Neuronal stem cell (in vitro differentiated cells): Measurements from ENCODE around the gene TBKBP1.

ENCODE experiments used
- DNase-seq: peaks from one replicate; pipeline ENCODE4 v3.0.0-alpha.2; 2013; ENCODE audit warnings: low spot score
- H2AFZ ChIP-seq: one replicate; pipeline ENCODE4 v1.6.1; 2013; ENCODE audit warnings: mild to moderate bottlenecking, low read length, inconsistent platforms
- H2AK5ac ChIP-seq: 2 replicates; pipeline ENCODE4 v1.6.1; 2013; ENCODE audit warnings: low read depth, mild to moderate bottlenecking, inconsistent platforms, low read length, moderate library complexity, mixed read lengths
- H2BK120ac ChIP-seq: 2 replicates; pipeline ENCODE4 v1.6.1; 2013; ENCODE audit warnings: low read depth, mild to moderate bottlenecking, inconsistent platforms, low read length, moderate library complexity, mixed read lengths
- H2BK12ac ChIP-seq: one replicate; pipeline ENCODE4 v1.6.1; 2013; ENCODE audit warnings: low read length, inconsistent platforms
- H2BK15ac ChIP-seq: 2 replicates; pipeline ENCODE4 v1.6.1; 2013; ENCODE audit warnings: mild to moderate bottlenecking, low read length, inconsistent platforms, mixed read lengths
- H2BK5ac ChIP-seq: one replicate; pipeline ENCODE4 v1.6.1; 2013; ENCODE audit warnings: inconsistent platforms, mild to moderate bottlenecking, low read length, moderate library complexity
- H3K14ac ChIP-seq: one replicate; pipeline ENCODE4 v1.6.1; 2013; ENCODE audit warnings: low read length, inconsistent platforms
- H3K18ac ChIP-seq: 2 replicates; pipeline ENCODE4 v1.6.1; 2013; ENCODE audit warnings: low read length, inconsistent platforms
- H3K23ac ChIP-seq: 2 replicates; pipeline ENCODE4 v1.6.1; 2013; ENCODE audit warnings: low read depth, mild to moderate bottlenecking, mixed read lengths, low read length, inconsistent platforms; ENCODE audit not compliant: poor library complexity
- H3K27ac ChIP-seq: replicated peaks from 3 replicates; pipeline ENCODE4 v1.5.1; 2013; ENCODE audit warnings: low read length, inconsistent platforms
- H3K27me3 ChIP-seq, 3 experiments: 2 replicates each; pipeline ENCODE4 v1.6.1; 2013; ENCODE audit warnings: low read length in 3 of 3, mild to moderate bottlenecking in 2 of 3, inconsistent platforms in 1 of 3, low read depth in 1 of 3, mixed read lengths in 1 of 3, moderate library complexity in 1 of 3; ENCODE audit not compliant: control insufficient read depth in 3 of 3, insufficient read depth in 3 of 3
- H3K36me3 ChIP-seq, 2 donors: replicated peaks in 1 of 2; 2 replicates each; pipeline ENCODE4 v1.6.1; 2013; ENCODE audit warnings: low read length in 2 of 2; ENCODE audit not compliant: control insufficient read depth in 2 of 2, insufficient read depth in 2 of 2
- H3K4ac ChIP-seq: 2 replicates; pipeline ENCODE4 v1.6.1; 2013; ENCODE audit warnings: inconsistent platforms, mild to moderate bottlenecking, low read length, moderate library complexity
- H3K4me1 ChIP-seq, 2 donors: 1 replicate in 1 of 2; 2 replicates in 1 of 2; pipeline ENCODE4 v1.6.1; 2013; ENCODE audit warnings: low read length in 2 of 2, low read depth in 1 of 2; ENCODE audit not compliant: control insufficient read depth in 2 of 2, insufficient read depth in 1 of 2
- H3K4me2 ChIP-seq: one replicate; pipeline ENCODE4 v1.6.1; 2013; ENCODE audit warnings: mild to moderate bottlenecking, low read length, inconsistent platforms; ENCODE audit not compliant: insufficient read depth, poor library complexity, severe bottlenecking
- H3K4me3 ChIP-seq, 2 donors: 2 replicates each; pipeline ENCODE4 v1.5.1; 2013; ENCODE audit warnings: low read length in 2 of 2, mild to moderate bottlenecking in 2 of 2, inconsistent platforms in 1 of 2, moderate library complexity in 1 of 2
- H3K79me1 ChIP-seq: one replicate; pipeline ENCODE4 v1.6.1; 2013; ENCODE audit warnings: low read depth, mild to moderate bottlenecking, inconsistent platforms, low read length, moderate library complexity
- H3K9ac ChIP-seq: one replicate; pipeline ENCODE4 v1.6.1; 2013; ENCODE audit warnings: mild to moderate bottlenecking, low read depth, low read length, inconsistent platforms; ENCODE audit not compliant: poor library complexity
- H3K9me3 ChIP-seq, 2 donors: replicated peaks in 1 of 2; 2 replicates each; pipeline versions ENCODE3 to v1.6.1; 2013; ENCODE audit warnings: low read length in 2 of 2, mild to moderate bottlenecking in 2 of 2, inconsistent platforms in 1 of 2, low read depth in 1 of 2, mixed read lengths in 1 of 2, moderate library complexity in 1 of 2; ENCODE audit not compliant: control insufficient read depth in 2 of 2, insufficient read depth in 1 of 2
- H4K8ac ChIP-seq: one replicate; pipeline ENCODE4 v1.6.1; 2013; ENCODE audit warnings: low read depth, mild to moderate bottlenecking, inconsistent platforms, low read length, moderate library complexity
- H4K91ac ChIP-seq: one replicate; pipeline ENCODE4 v1.6.1; 2013; ENCODE audit warnings: low read length, low read depth, mild to moderate bottlenecking, inconsistent platforms; ENCODE audit not compliant: poor library complexity
- WGBS, 2 donors: extraction: QIAGEN DNeasy Blood & Tissue Kit; methylation state at CpG; one replicate each; pipeline ENCODE4 v1.1.7; 2013; ENCODE audit warnings: missing lambda C conversion rate in 2 of 2, mixed read lengths in 1 of 2; ENCODE audit not compliant: insufficient read length in 2 of 2, insufficient replicate concordance in 1 of 2; ENCODE audit errors: extremely low coverage in 2 of 2; 5-methylcytosine and 5-hydroxymethylcytosine counted together

The TBKBP1 gene

DNA sequence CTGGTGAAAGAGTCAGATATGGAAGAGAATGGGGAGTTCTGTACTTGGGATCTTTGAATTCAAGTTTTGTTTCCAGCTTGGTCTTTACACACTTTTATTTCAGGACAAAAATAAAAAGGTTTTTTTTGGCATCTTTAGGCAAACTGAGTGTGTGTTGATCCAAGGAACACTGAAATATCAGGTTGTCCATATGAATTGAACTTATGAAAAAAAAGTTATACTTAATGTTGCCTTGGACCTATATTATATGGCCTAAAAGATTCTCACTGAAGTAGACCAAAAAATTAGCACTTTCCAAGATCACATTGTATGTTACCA is 29.4 kb upstream of the TBKBP1 start:
- H3K9ac ChIP-seq, result no peak overlapping the region
- H3K4ac ChIP-seq, result no peak overlapping the region
- H3K27ac ChIP-seq, result no peak overlapping the region
- H3K4me1 ChIP-seq, result peaks cover 0 to 2% of the 10 kb centered on the region in 2 donors
- peaks cover 3% of the 10 kb centered on the region for H3K79me1 ChIP-seq
- no peaks in the 10 kb centered on the region for H3K9me3 ChIP-seq
- DNase-seq, result no peak
- H3K23ac ChIP-seq, result no peak overlapping the region
- H2BK15ac ChIP-seq, result no peak overlapping the region
- no peak overlapping the region for H3K4me2 ChIP-seq
- no peak overlapping the region for H2BK5ac ChIP-seq
- no peak overlapping the region for H2AK5ac ChIP-seq
- H2BK120ac ChIP-seq, result no peak overlapping the region
- no peak overlapping the region for H3K4me3 ChIP-seq
- peaks cover 33 to 98% of the 10 kb centered on the region in 2 donors for H3K36me3 ChIP-seq
- H2AFZ ChIP-seq, result no peak overlapping the region
- no peak overlapping the region for H3K18ac ChIP-seq
- no peak overlapping the region for H4K91ac ChIP-seq
- no peaks in the 10 kb centered on the region for H3K27me3 ChIP-seq
- no peak overlapping the region for H2BK12ac ChIP-seq
- H4K8ac ChIP-seq, result no peak overlapping the region
- no peak overlapping the region for H3K14ac ChIP-seq

DNA sequence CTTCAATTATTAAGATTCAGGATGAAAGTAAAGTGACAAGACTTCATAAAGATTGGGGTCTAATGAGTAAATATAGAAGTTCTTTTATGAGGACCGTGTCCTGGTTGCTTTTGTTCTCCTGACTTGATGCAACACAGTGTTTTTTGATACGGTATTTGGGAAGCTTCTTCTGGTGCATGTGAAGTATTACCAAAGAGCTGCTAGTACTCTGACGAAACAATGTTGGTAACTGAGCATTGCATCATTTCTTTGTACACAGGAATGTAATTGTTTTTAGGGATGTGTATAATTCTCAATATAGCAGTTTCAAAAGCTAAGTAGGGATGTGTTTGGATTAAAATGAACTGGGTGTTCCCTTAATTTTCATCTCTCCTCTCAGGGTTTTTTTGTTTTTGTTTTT is 28.3 kb upstream of the TBKBP1 start:
- H3K18ac ChIP-seq, result no peak overlapping the region
- H4K91ac ChIP-seq, result no peak overlapping the region
- no peak overlapping the region for H2BK120ac ChIP-seq
- H3K14ac ChIP-seq, result no peak overlapping the region
- no peaks in the 10 kb centered on the region for H3K9me3 ChIP-seq
- no peak for DNase-seq
- H3K79me1 ChIP-seq, result peaks cover 3% of the 10 kb centered on the region
- no peak overlapping the region for H4K8ac ChIP-seq
- no peak overlapping the region for H2AFZ ChIP-seq
- no CpG with 5 or more reads among the region's 3 CpGs for WGBS, 2 donors
- no peaks in the 10 kb centered on the region for H3K27me3 ChIP-seq
- H3K4me1 ChIP-seq, result peaks cover 0 to 2% of the 10 kb centered on the region in 2 donors
- H3K23ac ChIP-seq, result no peak overlapping the region
- H2BK12ac ChIP-seq, result no peak overlapping the region
- H2BK5ac ChIP-seq, result no peak overlapping the region
- H3K4me3 ChIP-seq, result no peak overlapping the region
- peaks cover 40 to 98% of the 10 kb centered on the region in 2 donors for H3K36me3 ChIP-seq
- H3K9ac ChIP-seq, result no peak overlapping the region
- no peak overlapping the region for H3K27ac ChIP-seq
- no peak overlapping the region for H2AK5ac ChIP-seq
- H3K4me2 ChIP-seq, result no peak overlapping the region
- H2BK15ac ChIP-seq, result no peak overlapping the region
- no peak overlapping the region for H3K4ac ChIP-seq

DNA sequence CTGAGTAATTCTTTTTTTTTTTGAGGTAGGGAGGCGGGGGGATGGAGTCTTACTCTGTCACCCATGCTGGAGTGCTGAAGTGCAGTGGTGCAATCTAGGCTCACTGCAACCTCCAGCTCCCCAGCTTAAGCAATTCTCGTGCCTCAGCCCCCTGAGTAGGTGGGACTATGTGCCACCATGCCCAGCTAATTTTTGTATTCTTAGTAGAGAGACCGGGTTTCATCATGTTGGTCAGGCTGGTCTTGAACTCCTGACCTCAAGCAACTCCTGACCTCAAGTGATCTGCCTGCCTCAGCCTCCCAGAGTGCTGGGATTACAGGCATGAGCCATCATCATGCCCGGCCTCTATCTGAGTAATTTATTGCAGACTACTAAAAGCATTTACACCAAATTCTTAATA is 24.9 kb upstream of the TBKBP1 start:
- no CpG with 5 or more reads among the region's 4 CpGs for WGBS, 2 donors
- H3K36me3 ChIP-seq, result peaks cover 48 to 98% of the 10 kb centered on the region in 2 donors

GRCh38 chr17:47670064-47670463 is 23.9 kb upstream of the TBKBP1 start:
- no peak overlapping the region for H3K27ac ChIP-seq
- H4K8ac ChIP-seq, result no peak overlapping the region
- no CpG with 5 or more reads among the region's 1 CpG for WGBS, 2 donors
- peaks cover 3% of the 10 kb centered on the region for H3K79me1 ChIP-seq
- H3K4me2 ChIP-seq, result no peak overlapping the region
- no peak overlapping the region for H3K4ac ChIP-seq
- no peaks in the 10 kb centered on the region for H3K27me3 ChIP-seq
- H3K4me3 ChIP-seq, result no peak overlapping the region
- peaks cover 53 to 98% of the 10 kb centered on the region in 2 donors for H3K36me3 ChIP-seq
- H2BK12ac ChIP-seq, result no peak overlapping the region
- H3K4me1 ChIP-seq, result peaks cover 0 to 2% of the 10 kb centered on the region in 2 donors
- H2BK15ac ChIP-seq, result no peak overlapping the region
- H3K14ac ChIP-seq, result no peak overlapping the region
- no peak overlapping the region for H2BK5ac ChIP-seq
- no peak overlapping the region for H2AFZ ChIP-seq
- no peak overlapping the region for H3K9ac ChIP-seq
- H2AK5ac ChIP-seq, result no peak overlapping the region
- H3K23ac ChIP-seq, result no peak overlapping the region
- no peak overlapping the region for H2BK120ac ChIP-seq
- H3K9me3 ChIP-seq, result no peaks in the 10 kb centered on the region
- no peak overlapping the region for H3K18ac ChIP-seq
- H4K91ac ChIP-seq, result no peak overlapping the region
- DNase-seq, result no peak

More for the DNA sequence above, 24.9 kb upstream of the TBKBP1 start:
- Histone ChIP-seq H3K18ac (no peak overlapping the region), H2AFZ (no peak overlapping the region), H3K4me3 (no peak overlapping the region), H4K91ac (no peak overlapping the region), H3K27ac (no peak overlapping the region), H3K4ac (no peak overlapping the region), H3K23ac (no peak overlapping the region), H3K9ac (no peak overlapping the region), H2BK120ac (no peak overlapping the region), H3K9me3 (no peaks in the 10 kb centered on the region), H3K27me3 (no peaks in the 10 kb centered on the region), H3K14ac (no peak overlapping the region), H2BK15ac (no peak overlapping the region), H2AK5ac (no peak overlapping the region), H4K8ac (no peak overlapping the region), H2BK12ac (no peak overlapping the region), H3K4me1 (peaks cover 0 to 2% of the 10 kb centered on the region in 2 donors), H3K79me1 (peaks cover 3% of the 10 kb centered on the region), H2BK5ac (no peak overlapping the region), H3K4me2 (no peak overlapping the region)
- DNase-seq, result no peak
